SK-N-SH (cell line): Measurements from ENCODE around the gene GPR152.

ENCODE experiments used
- CTCF ChIP-seq: fragments of 200-600 bp; sonication (generic); IDR thresholded peaks from 2 replicates; pipeline ENCODE4 v1.6.1; 2017; ENCODE audit warnings: antibody characterized with exemption, mild to moderate bottlenecking, moderate library complexity
- ELF1 ChIP-seq: IDR thresholded peaks from 2 replicates; pipeline ENCODE4 v1.4.0; 2012
- FOXJ3 ChIP-seq: sonication (generic); formaldehyde crosslinking; IDR thresholded peaks from 2 replicates; pipeline ENCODE4 v1.5.1; 2020; ENCODE audit warnings: mild to moderate bottlenecking, missing genetic modification reagents
- FOXM1 ChIP-seq: IDR thresholded peaks from 2 replicates; pipeline ENCODE4 v1.4.0; 2012; ENCODE audit warnings: low read depth, mild to moderate bottlenecking
- MAX ChIP-seq: IDR thresholded peaks from 2 replicates; pipeline ENCODE4 v1.4.0; 2012; ENCODE audit warnings: low read depth
- NFIC ChIP-seq: IDR thresholded peaks from 2 replicates; pipeline ENCODE4 v1.4.0; 2012; ENCODE audit warnings: borderline replicate concordance
- POLR2AphosphoS5 ChIP-seq: IDR thresholded peaks from 2 replicates; pipeline ENCODE4 v1.6.1; 2012; ENCODE audit warnings: low read depth, low read length
- REST ChIP-seq: IDR thresholded peaks from 2 replicates; pipeline ENCODE4 v1.6.1; 2012; ENCODE audit warnings: mild to moderate bottlenecking, low read depth, low read length, moderate library complexity
- RXRA ChIP-seq: IDR thresholded peaks from 2 replicates; pipeline ENCODE4 v1.4.0; 2012; ENCODE audit warnings: low read depth, mild to moderate bottlenecking, borderline replicate concordance
- TAF1 ChIP-seq: IDR thresholded peaks from 2 replicates; pipeline ENCODE4 v1.6.1; 2012; ENCODE audit warnings: low read depth, mild to moderate bottlenecking, low read length, moderate library complexity, borderline replicate concordance
- TCF12 ChIP-seq: IDR thresholded peaks from 2 replicates; pipeline ENCODE4 v1.4.0; 2012
- TEAD4 ChIP-seq: IDR thresholded peaks from 2 replicates; pipeline ENCODE4 v1.4.0; 2012; ENCODE audit warnings: mild to moderate bottlenecking, borderline replicate concordance; ENCODE audit not compliant: insufficient read depth
- USF1 ChIP-seq: IDR thresholded peaks from 2 replicates; pipeline ENCODE4 v1.4.0; 2012; ENCODE audit warnings: low read depth, borderline replicate concordance
- ZBTB33 ChIP-seq: IDR thresholded peaks from 2 replicates; pipeline ENCODE4 v1.4.0; 2012; ENCODE audit warnings: low read depth, borderline replicate concordance

- no peak for TF ChIP-seq CTCF
- no peak for TF ChIP-seq MAX
- no peak for TF ChIP-seq POLR2AphosphoS5
- TF ChIP-seq NFIC: no peak
- TF ChIP-seq FOXJ3 (CRISPR knock-in tag): no peak
- no peak for TF ChIP-seq TEAD4
- TF ChIP-seq ZBTB33: no peak
- no peak for TF ChIP-seq REST
- TF ChIP-seq RXRA: no peak
- no peak for TF ChIP-seq TCF12
- TF ChIP-seq USF1: no peak
- TF ChIP-seq TAF1: no peak
- no peak for TF ChIP-seq ELF1
- no peak for TF ChIP-seq FOXM1
Measured at GRCh38 chr11:67433536-67434394, 18.8 kb downstream of the GPR152 start.
